Spleen (tissue), 11 donors: ENCODE measurements around the gene CCM2L. TPM values are rescaled to one million over a fixed set of nuclear protein-coding genes. Genes with fewer than 3 reads are reported as not detected.

Experiments used
- DNase-seq: peaks from one replicate; pipeline ENCODE4 v3.0.0-alpha.2; 2020
- H3K27ac ChIP-seq, 8 donors: fragments of 200-600 bp; sonication (generic) in 7 of 8; 1 replicate in 4 of 8; 2 replicates in 4 of 8; pipeline versions ENCODE4 v1.5.0 to v1.8.0; 2016 to 2021; ENCODE audit warnings: inconsistent platforms in 4 of 8, mild to moderate bottlenecking in 4 of 8, moderate library complexity in 1 of 8
- H3K27me3 ChIP-seq, 7 donors: fragments of 200-600 bp; sonication (generic) in 6 of 7; replicated peaks in 1 of 7; 1 replicate in 4 of 7; 2 replicates in 3 of 7; pipeline versions ENCODE4 v1.5.0 to v1.8.0; 2016 to 2021; ENCODE audit warnings: inconsistent platforms in 3 of 7, mild to moderate bottlenecking in 1 of 7
- H3K36me3 ChIP-seq, 6 donors: fragments of 200-600 bp; sonication (generic) in 5 of 6; 1 replicate in 4 of 6; 2 replicates in 2 of 6; pipeline versions ENCODE4 v1.5.0 to v1.8.0; 2016 to 2021; ENCODE audit warnings: inconsistent platforms in 2 of 6
- H3K4me1 ChIP-seq, 6 donors: fragments of 200-600 bp; sonication (generic) in 5 of 6; 1 replicate in 3 of 6; 2 replicates in 3 of 6; pipeline versions ENCODE4 v1.5.0 to v1.8.0; 2016 to 2021; ENCODE audit warnings: inconsistent platforms in 3 of 6
- H3K4me3 ChIP-seq, 8 donors: fragments of 200-600 bp; sonication (generic) in 7 of 8; 1 replicate in 4 of 8; 2 replicates in 4 of 8; pipeline versions ENCODE4 v1.5.0 to v1.8.0; 2016 to 2021; ENCODE audit warnings: inconsistent platforms in 4 of 8, mild to moderate bottlenecking in 4 of 8, moderate library complexity in 2 of 8
- H3K9me3 ChIP-seq, 8 donors: fragments of 200-600 bp; sonication (generic) in 7 of 8; 1 replicate in 4 of 8; 2 replicates in 4 of 8; pipeline versions ENCODE4 v1.5.0 to v1.8.0; 2016 to 2021; ENCODE audit warnings: inconsistent platforms in 4 of 8
- POLR2A ChIP-seq, 3 donors: fragments of 450-650 bp; IDR thresholded peaks; one replicate each; pipeline ENCODE4 v1.5.1; 2017; ENCODE audit warnings: antibody characterized with exemption in 3 of 3, mild to moderate bottlenecking in 1 of 3
- POLR2AphosphoS5 ChIP-seq, 3 donors: sonication (generic); formaldehyde crosslinking; IDR thresholded peaks; one replicate each; pipeline ENCODE4 v1.5.1; 2017; ENCODE audit warnings: antibody characterized with exemption in 3 of 3
- WGBS, 5 donors: extraction: QIAGEN DNeasy Blood & Tissue Kit in 3 of 5; methylation state at CpG; one replicate each; pipeline versions ENCODE4 v1.1.5 to v1.1.7; 2013 to 2018; 5-methylcytosine and 5-hydroxymethylcytosine counted together
- intact Hi-C: fragments of 100-400 bp; cut with DNase I; formaldehyde crosslinking; loops from one replicate; pipeline ENCODE4 v1.15.0; 2023; ENCODE audit warnings: low total_unique reads
- polyA plus RNA-seq, 3 donors: library from polyadenylated mRNA; stranded (reverse); fragments of 200-250 nt; gene quantifications; one replicate each; pipeline ENCODE4 v1.2.1, GENCODE V29; 2013
- total RNA-seq, 7 donors: library from RNA; depleted of rRNA in 3 of 7; stranded (reverse); fragments of >200 nt in 3 of 7; fragmentation: NEBNext Ultra II Directional in 4 of 7; extraction: Animal tissue kit (Norgen Biotek cat#: 25700) in 4 of 7; gene quantifications; one replicate each; pipeline versions ENCODE4 v1.1.0 to v1.2.1, GENCODE V29; 2016 to 2021
- TF ChIP-seq, protein P1 (sequence below), 11 experiments: fragments of 200-600 bp in 7 of 11; fragments of 450-650 bp in 4 of 11; sonication (generic) in 4 of 11; IDR thresholded peaks in 8 of 11; conservative IDR thresholded peaks in 3 of 11; 1 replicate in 7 of 11; 2 replicates in 4 of 11; pipeline versions ENCODE4 v1.4.0 to v1.8.0; 2016 to 2021; ENCODE audit warnings: antibody characterized with exemption in 11 of 11, inconsistent platforms in 4 of 11, mild to moderate bottlenecking in 1 of 11
- donor health status: healthy with polysubstance abuse.
- donor health status: DM: no; HTN: no; CAD: no; lungs with moderate emphysema.
- donor health status: DM: no; HTN: no; CAD: no.
- donor health status: Bipolar disorder and iron deficiency.
- donor health status: healthy.
- donor health status: DM: no; HTN: no; CAD: no.
- donor health status: DM: yes; HTN: yes; CAD: no.

The CCM2L gene
- total and polyA plus RNA-seq, 10 donors, result 27.6 to 186 (median 135) TPM

DNA sequence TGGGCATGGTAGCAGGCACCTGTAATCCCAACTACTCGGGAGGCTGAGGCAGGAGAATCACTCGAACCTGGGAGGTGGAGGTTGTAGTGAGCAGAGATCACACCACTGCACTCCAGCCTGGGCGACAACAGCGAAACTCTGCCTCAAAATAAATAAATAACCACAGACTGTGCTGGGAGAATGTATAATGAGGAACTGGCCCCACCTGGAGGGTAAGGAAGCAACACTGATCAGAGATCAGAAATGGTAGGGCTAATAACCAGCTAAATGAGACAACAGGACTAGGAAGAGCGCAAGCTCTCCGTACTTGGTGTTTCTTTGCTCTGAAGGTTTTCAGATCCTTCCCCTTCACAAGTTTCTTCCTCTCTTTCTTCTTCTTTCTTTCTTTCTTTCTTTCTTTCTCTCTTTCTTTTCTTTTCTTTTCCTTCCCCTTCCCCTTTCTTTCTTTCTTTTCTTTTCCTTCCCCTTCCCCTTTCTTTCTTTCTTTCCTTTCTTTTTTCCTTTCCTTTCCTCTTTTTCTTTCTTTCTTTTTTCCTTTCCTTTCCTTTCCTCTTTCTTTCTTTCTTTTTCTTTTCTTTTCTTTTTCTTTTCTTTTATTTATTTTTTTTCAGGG lies 14.6 kb downstream of the CCM2L start:
- WGBS, 5 donors, result 65 to 80% (median 72%) methylated on average over 6 of the region's 6 CpGs
- Histone ChIP-seq H3K9me3 (no peaks in the 10 kb centered on the region), H3K4me1 (peaks cover 0 to 25% (median 9%) of the 10 kb centered on the region in 6 donors), H3K36me3 (peaks cover 0 to 70% (median 1%) of the 10 kb centered on the region in 6 donors), H3K4me3 (no peak overlapping the region), H3K27me3 (peaks cover 0 to 61% (median 17%) of the 10 kb centered on the region in 7 donors), H3K27ac (no peak overlapping the region)
- intact Hi-C loops, result no loop called here
- no peak for DNase-seq
- TF ChIP-seq POLR2A (IDR thresholded peaks at IDR 0.05), result no peak
- TF ChIP-seq POLR2AphosphoS5 (IDR thresholded peaks at IDR 0.05), result peak in 1 of 3 donors; percentile 23
- TF ChIP-seq, protein P1, sequence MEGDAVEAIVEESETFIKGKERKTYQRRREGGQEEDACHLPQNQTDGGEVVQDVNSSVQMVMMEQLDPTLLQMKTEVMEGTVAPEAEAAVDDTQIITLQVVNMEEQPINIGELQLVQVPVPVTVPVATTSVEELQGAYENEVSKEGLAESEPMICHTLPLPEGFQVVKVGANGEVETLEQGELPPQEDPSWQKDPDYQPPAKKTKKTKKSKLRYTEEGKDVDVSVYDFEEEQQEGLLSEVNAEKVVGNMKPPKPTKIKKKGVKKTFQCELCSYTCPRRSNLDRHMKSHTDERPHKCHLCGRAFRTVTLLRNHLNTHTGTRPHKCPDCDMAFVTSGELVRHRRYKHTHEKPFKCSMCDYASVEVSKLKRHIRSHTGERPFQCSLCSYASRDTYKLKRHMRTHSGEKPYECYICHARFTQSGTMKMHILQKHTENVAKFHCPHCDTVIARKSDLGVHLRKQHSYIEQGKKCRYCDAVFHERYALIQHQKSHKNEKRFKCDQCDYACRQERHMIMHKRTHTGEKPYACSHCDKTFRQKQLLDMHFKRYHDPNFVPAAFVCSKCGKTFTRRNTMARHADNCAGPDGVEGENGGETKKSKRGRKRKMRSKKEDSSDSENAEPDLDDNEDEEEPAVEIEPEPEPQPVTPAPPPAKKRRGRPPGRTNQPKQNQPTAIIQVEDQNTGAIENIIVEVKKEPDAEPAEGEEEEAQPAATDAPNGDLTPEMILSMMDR (IDR thresholded peaks at IDR 0.05 in 8 of 11, conservative IDR thresholded peaks at IDR 0.05 in 3 of 11), result no peak

DNA sequence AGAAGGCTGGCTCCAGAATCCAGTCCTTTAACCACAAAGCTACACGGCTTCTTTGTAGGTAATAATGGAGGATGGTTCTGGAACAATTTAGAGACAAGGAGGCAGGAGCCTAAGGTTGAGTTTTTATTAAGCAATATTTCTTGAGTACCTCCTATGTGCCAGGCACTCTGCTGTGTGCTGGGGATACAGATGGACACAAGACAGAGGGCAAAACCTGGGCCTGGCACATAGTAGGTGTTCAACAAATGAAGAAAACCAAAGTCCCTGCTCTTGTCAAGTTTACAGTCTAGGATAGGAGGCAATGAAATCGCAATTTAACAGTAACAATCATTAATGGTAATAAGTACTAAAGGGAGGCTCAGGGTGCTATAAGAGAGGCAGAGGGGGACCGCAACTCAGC lies 17.4 kb downstream of the CCM2L start:
- intact Hi-C loops, result no loop called here
- DNase-seq, result no peak
- TF ChIP-seq, protein P1 (IDR thresholded peaks at IDR 0.05 in 8 of 11, conservative IDR thresholded peaks at IDR 0.05 in 3 of 11), result no peak
- TF ChIP-seq POLR2A (IDR thresholded peaks at IDR 0.05) (no peak), POLR2AphosphoS5 (IDR thresholded peaks at IDR 0.05) (no peak)
- no peak overlapping the region for H3K4me3 ChIP-seq
- peaks cover 0 to 46% (median 0%) of the 10 kb centered on the region in 7 donors for H3K27me3 ChIP-seq
- peaks cover 0 to 80% (median 3%) of the 10 kb centered on the region in 6 donors for H3K36me3 ChIP-seq
- H3K9me3 ChIP-seq, result no peaks in the 10 kb centered on the region
- no peak overlapping the region for H3K27ac ChIP-seq
- 82 to 98% (median 90%) methylated on average over 3 of the region's 3 CpGs for WGBS, 5 donors
- H3K4me1 ChIP-seq, result peaks cover 7 to 38% (median 24%) of the 10 kb centered on the region in 6 donors

DNA sequence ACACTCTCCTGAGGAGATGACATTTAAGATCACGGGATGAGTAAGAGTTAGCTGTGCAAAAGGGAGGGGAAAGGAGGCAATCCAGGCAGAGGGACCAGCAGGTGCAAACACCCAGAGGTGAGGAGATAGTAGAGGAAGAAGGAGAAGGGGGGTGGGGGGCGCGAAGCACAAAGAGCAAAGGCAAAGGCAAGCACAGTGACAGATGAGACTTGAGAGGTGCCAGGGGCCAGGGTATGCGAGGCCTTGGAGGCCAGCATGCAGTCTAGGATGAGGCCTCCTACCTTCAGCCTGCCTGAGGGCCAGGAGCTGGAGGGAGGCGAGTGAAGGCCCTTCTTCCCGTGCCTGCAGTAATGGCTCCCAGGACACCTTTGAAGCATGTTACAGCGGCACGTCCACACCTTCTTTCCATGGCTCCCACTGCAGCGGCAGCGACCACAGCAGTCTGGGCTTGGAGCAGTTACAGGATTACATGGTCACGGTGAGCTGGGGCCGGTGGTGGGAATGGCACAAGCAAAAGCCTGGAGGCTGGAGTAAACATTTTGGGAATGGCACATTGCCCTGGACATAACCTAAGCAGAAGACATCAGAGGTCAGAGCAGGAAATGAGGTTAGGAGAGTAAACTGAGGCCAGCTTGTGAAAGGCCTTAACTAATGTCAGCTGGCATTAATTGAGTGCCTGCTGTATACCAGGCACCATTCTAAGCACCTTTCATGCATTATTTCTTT lies 18.6 kb downstream of the CCM2L start:
- Histone ChIP-seq H3K36me3 (peaks cover 0 to 71% (median 3%) of the 10 kb centered on the region in 6 donors), H3K9me3 (no peaks in the 10 kb centered on the region), H3K4me1 (peaks cover 15 to 49% (median 34%) of the 10 kb centered on the region in 6 donors), H3K4me3 (no peak overlapping the region), H3K27me3 (peaks cover 0 to 36% (median 0%) of the 10 kb centered on the region in 7 donors), H3K27ac (no peak overlapping the region)
- TF ChIP-seq, protein P1 (IDR thresholded peaks at IDR 0.05 in 8 of 11, conservative IDR thresholded peaks at IDR 0.05 in 3 of 11), result no peak
- TF ChIP-seq POLR2AphosphoS5 (IDR thresholded peaks at IDR 0.05), result peak in 1 of 3 donors; percentile 63
- WGBS, 5 donors, result 64 to 76% (median 72%) methylated on average over 12 of the region's 12 CpGs
- intact Hi-C loops, result no loop called here
- DNase-seq, result no peak

DNA sequence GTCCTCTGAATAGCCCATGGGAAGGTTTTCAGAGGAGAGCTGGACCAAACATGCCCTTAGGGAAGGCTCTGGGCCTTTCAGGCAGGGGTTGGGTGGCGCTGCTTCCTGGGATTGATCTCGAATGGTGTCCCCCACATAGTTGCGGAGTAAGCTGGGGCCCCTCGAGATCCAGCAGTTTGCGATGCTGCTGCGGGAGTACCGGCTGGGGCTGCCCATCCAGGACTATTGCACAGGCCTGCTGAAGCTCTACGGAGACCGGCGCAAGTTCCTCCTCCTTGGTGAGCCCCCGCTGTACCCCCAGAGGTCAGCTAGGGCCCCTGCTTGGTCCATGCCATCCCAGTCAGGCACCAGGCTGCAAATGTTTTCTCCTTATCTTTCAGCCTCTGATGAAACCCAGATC lies 19.3 kb downstream of the CCM2L start:
- Histone ChIP-seq H3K4me1 (peaks cover 15 to 56% (median 42%) of the 10 kb centered on the region in 6 donors), H3K9me3 (no peaks in the 10 kb centered on the region), H3K4me3 (no peak overlapping the region), H3K36me3 (peaks cover 0 to 63% (median 3%) of the 10 kb centered on the region in 6 donors), H3K27me3 (peaks cover 0 to 36% (median 0%) of the 10 kb centered on the region in 7 donors), H3K27ac (no peak overlapping the region)
- no peak for DNase-seq
- 87 to 95% (median 93%) methylated on average over 6 to 11 of the region's 11 CpGs for WGBS, 5 donors
- TF ChIP-seq, protein P1 (IDR thresholded peaks at IDR 0.05 in 8 of 11, conservative IDR thresholded peaks at IDR 0.05 in 3 of 11), result no peak
- TF ChIP-seq POLR2AphosphoS5 (IDR thresholded peaks at IDR 0.05), result peak in 2 of 3 donors; percentile 46 to 63
- intact Hi-C loops, result no loop called here
